Activated naive CD8-positive, alpha-beta T cell (primary cell): ENCODE data around the gene UTRN.
A peak's percentile ranks its signal among the peaks of the same experiment; 100 is the strongest.

Source experiments
- H3K27ac Mint-ChIP-seq: one replicate; pipeline ENCODE4 v1.8.0; 2021; ENCODE audit warnings: mixed read lengths
- H3K27me3 Mint-ChIP-seq: one replicate; pipeline ENCODE4 v1.8.0; 2021; ENCODE audit warnings: mixed read lengths
- H3K36me3 Mint-ChIP-seq: one replicate; pipeline ENCODE4 v1.8.0; 2021; ENCODE audit warnings: mixed read lengths
- H3K4me1 Mint-ChIP-seq: one replicate; pipeline ENCODE4 v1.8.0; 2021; ENCODE audit warnings: low read depth, mixed read lengths
- H3K4me3 Mint-ChIP-seq: one replicate; pipeline ENCODE4 v1.8.0; 2021; ENCODE audit warnings: mild to moderate bottlenecking, mixed read lengths
- H3K9me3 Mint-ChIP-seq: one replicate; pipeline ENCODE4 v1.8.0; 2021; ENCODE audit warnings: low read depth, mixed read lengths

The UTRN gene

GRCh38 chr6:144268794-144269349 lies 16.3 kb upstream of the UTRN start:
- Mint-ChIP-seq H3K27me3 (no peaks in the 10 kb centered on the region), H3K9me3 (peaks cover 7% of the 10 kb centered on the region), H3K4me1 (no peaks in the 10 kb centered on the region), H3K4me3 (no peak overlapping the region), H3K36me3 (peaks cover 2% of the 10 kb centered on the region), H3K27ac (no peak overlapping the region)

GRCh38 chr6:144277174-144277573 lies 8.0 kb upstream of the UTRN start:
- H3K27ac Mint-ChIP-seq, result no peak overlapping the region
- H3K36me3 Mint-ChIP-seq, result peaks cover 4% of the 10 kb centered on the region
- H3K4me3 Mint-ChIP-seq, result no peak overlapping the region
- H3K27me3 Mint-ChIP-seq, result peaks cover 4% of the 10 kb centered on the region
- H3K4me1 Mint-ChIP-seq, result no peaks in the 10 kb centered on the region
- no peaks in the 10 kb centered on the region for H3K9me3 Mint-ChIP-seq

- Mint-ChIP-seq H3K27me3 (peaks cover 4% of the 10 kb centered on the region), H3K4me3 (no peak overlapping the region), H3K36me3 (peaks cover 4% of the 10 kb centered on the region), H3K9me3 (no peaks in the 10 kb centered on the region), H3K27ac (no peak overlapping the region), H3K4me1 (no peaks in the 10 kb centered on the region)
Measured at GRCh38 chr6:144277605-144278227, 7.4 kb upstream of the UTRN start.

- H3K4me1 Mint-ChIP-seq, result peaks cover 2% of the 10 kb centered on the region
- H3K4me3 Mint-ChIP-seq, result no peak overlapping the region
- H3K27me3 Mint-ChIP-seq, result peaks cover 4% of the 10 kb centered on the region
- H3K36me3 Mint-ChIP-seq, result peaks cover 4% of the 10 kb centered on the region
- no peak overlapping the region for H3K27ac Mint-ChIP-seq
- H3K9me3 Mint-ChIP-seq, result no peaks in the 10 kb centered on the region
Measured at GRCh38 chr6:144278659-144279314, 6.3 kb upstream of the UTRN start.

- no peak overlapping the region for H3K4me3 Mint-ChIP-seq
Measured at GRCh38 chr6:144279484-144280150, 5.5 kb upstream of the UTRN start.

GRCh38 chr6:144283646-144284477 lies 1.3 kb upstream of the UTRN start:
- peak overlapping the region; percentile 95 for H3K4me3 Mint-ChIP-seq
- H3K9me3 Mint-ChIP-seq, result no peaks in the 10 kb centered on the region
- H3K4me1 Mint-ChIP-seq, result peaks cover 17% of the 10 kb centered on the region
- no peaks in the 10 kb centered on the region for H3K36me3 Mint-ChIP-seq
- H3K27me3 Mint-ChIP-seq, result peaks cover 8% of the 10 kb centered on the region
- H3K27ac Mint-ChIP-seq, result peak overlapping the region; percentile 58

More at GRCh38 chr6:144279484-144280150, 5.5 kb upstream of the UTRN start:
- peaks cover 7% of the 10 kb centered on the region for H3K27me3 Mint-ChIP-seq
- H3K36me3 Mint-ChIP-seq, result peaks cover 4% of the 10 kb centered on the region
- H3K27ac Mint-ChIP-seq, result no peak overlapping the region
- H3K9me3 Mint-ChIP-seq, result no peaks in the 10 kb centered on the region
- peaks cover 9% of the 10 kb centered on the region for H3K4me1 Mint-ChIP-seq

- Mint-ChIP-seq H3K4me3 (peak overlapping the region; percentile 95), H3K27ac (peak overlapping the region; percentile 58), H3K4me1 (peaks cover 17% of the 10 kb centered on the region), H3K27me3 (peaks cover 8% of the 10 kb centered on the region), H3K9me3 (no peaks in the 10 kb centered on the region), H3K36me3 (no peaks in the 10 kb centered on the region)
Measured at GRCh38 chr6:144284478-144284782, 705 bp upstream of the UTRN start.

GRCh38 chr6:144285548-144285797 lies 338 bp downstream of the UTRN start:
- Mint-ChIP-seq H3K27me3 (peaks cover 8% of the 10 kb centered on the region), H3K36me3 (no peaks in the 10 kb centered on the region), H3K27ac (peak overlapping the region; percentile 28), H3K4me3 (peak overlapping the region; percentile 95), H3K4me1 (peaks cover 17% of the 10 kb centered on the region), H3K9me3 (no peaks in the 10 kb centered on the region)

GRCh38 chr6:144285798-144286502 lies 815 bp downstream of the UTRN start:
- Mint-ChIP-seq H3K27me3 (peaks cover 7% of the 10 kb centered on the region), H3K27ac (peak overlapping the region; percentile 28), H3K4me1 (peaks cover 17% of the 10 kb centered on the region)

GRCh38 chr6:144286503-144287393 lies 1.6 kb downstream of the UTRN start:
- Mint-ChIP-seq H3K36me3 (no peaks in the 10 kb centered on the region), H3K4me1 (peaks cover 17% of the 10 kb centered on the region), H3K27me3 (peaks cover 5% of the 10 kb centered on the region), H3K9me3 (no peaks in the 10 kb centered on the region), H3K4me3 (peak overlapping the region; percentile 95), H3K27ac (no peak overlapping the region)

More at GRCh38 chr6:144285798-144286502, 815 bp downstream of the UTRN start:
- Mint-ChIP-seq H3K9me3 (no peaks in the 10 kb centered on the region), H3K4me3 (peak overlapping the region; percentile 95), H3K36me3 (no peaks in the 10 kb centered on the region)

- H3K9me3 Mint-ChIP-seq, result no peaks in the 10 kb centered on the region
- H3K4me3 Mint-ChIP-seq, result no peak overlapping the region
- H3K4me1 Mint-ChIP-seq, result peaks cover 13% of the 10 kb centered on the region
- peaks cover 5% of the 10 kb centered on the region for H3K27me3 Mint-ChIP-seq
- H3K36me3 Mint-ChIP-seq, result no peaks in the 10 kb centered on the region
- H3K27ac Mint-ChIP-seq, result no peak overlapping the region
Measured at GRCh38 chr6:144289006-144289405, 3.9 kb downstream of the UTRN start.

- Mint-ChIP-seq H3K36me3 (no peaks in the 10 kb centered on the region), H3K4me1 (peaks cover 4% of the 10 kb centered on the region), H3K9me3 (no peaks in the 10 kb centered on the region), H3K4me3 (no peak overlapping the region), H3K27ac (no peak overlapping the region), H3K27me3 (peaks cover 2% of the 10 kb centered on the region)
Measured at GRCh38 chr6:144292372-144292771, 7.2 kb downstream of the UTRN start.

- Mint-ChIP-seq H3K4me3 (no peak overlapping the region), H3K27ac (no peak overlapping the region), H3K4me1 (peaks cover 13% of the 10 kb centered on the region), H3K27me3 (no peaks in the 10 kb centered on the region), H3K9me3 (no peaks in the 10 kb centered on the region), H3K36me3 (no peaks in the 10 kb centered on the region)
Measured at GRCh38 chr6:144294016-144294415, 8.9 kb downstream of the UTRN start.

GRCh38 chr6:144295211-144295610 lies 10.1 kb downstream of the UTRN start:
- Mint-ChIP-seq H3K9me3 (no peaks in the 10 kb centered on the region), H3K36me3 (no peaks in the 10 kb centered on the region), H3K4me3 (no peak overlapping the region), H3K4me1 (peaks cover 13% of the 10 kb centered on the region), H3K27me3 (no peaks in the 10 kb centered on the region), H3K27ac (no peak overlapping the region)
